GM10847 (cell line): ENCODE measurements around the gene ARMH1.

ENCODE experiments used
- POLR2A ChIP-seq: IDR thresholded peaks from 2 replicates; pipeline ENCODE4 v1.6.1; 2011; ENCODE audit not compliant: insufficient read length; ENCODE audit errors: extremely low read depth

Gene ARMH1

GRCh38 chr1:44675186-44675585 lies 672 bp downstream of the ARMH1 start:
- TF ChIP-seq POLR2A = no peak

- TF ChIP-seq POLR2A = no peak
These were observed 2.1 kb downstream of the ARMH1 start for GRCh38 chr1:44676484-44677200.

GRCh38 chr1:44677201-44677766 lies 2.8 kb downstream of the ARMH1 start:
- TF ChIP-seq POLR2A = no peak

GRCh38 chr1:44678120-44678519 lies 3.6 kb downstream of the ARMH1 start:
- TF ChIP-seq POLR2A = no peak

- TF ChIP-seq POLR2A = no peak
These were observed 4.1 kb downstream of the ARMH1 start for GRCh38 chr1:44678626-44679025.

GRCh38 chr1:44679468-44679867 lies 5.0 kb downstream of the ARMH1 start:
- TF ChIP-seq POLR2A = no peak

GRCh38 chr1:44681905-44682882 lies 7.7 kb downstream of the ARMH1 start:
- no peak for TF ChIP-seq POLR2A

- no peak for TF ChIP-seq POLR2A
These were observed 8.4 kb downstream of the ARMH1 start for GRCh38 chr1:44682883-44683265.

- TF ChIP-seq POLR2A = no peak
These were observed 10.0 kb downstream of the ARMH1 start for GRCh38 chr1:44684525-44684924.

GRCh38 chr1:44685218-44685617 lies 10.7 kb downstream of the ARMH1 start:
- TF ChIP-seq POLR2A = no peak

GRCh38 chr1:44685881-44686280 lies 11.4 kb downstream of the ARMH1 start:
- TF ChIP-seq POLR2A = no peak

GRCh38 chr1:44688760-44689446 lies 14.4 kb downstream of the ARMH1 start:
- TF ChIP-seq POLR2A = no peak

GRCh38 chr1:44689447-44689765 lies 14.9 kb downstream of the ARMH1 start:
- TF ChIP-seq POLR2A = no peak

GRCh38 chr1:44693159-44693558 lies 18.6 kb downstream of the ARMH1 start:
- no peak for TF ChIP-seq POLR2A

GRCh38 chr1:44693900-44694299 lies 19.4 kb downstream of the ARMH1 start:
- TF ChIP-seq POLR2A = no peak
